Astrocyte of the hippocampus (primary cell): ENCODE data around the gene CLSTN1.
"Not testable (repeated sequence)": the region's sequence is repeated elsewhere in the genome, so short reads cannot be mapped to it uniquely, and the experiment has no call there.

Source experiments
- DNase-seq: peaks from one replicate; pipeline ENCODE4 v3.0.0; 2011; ENCODE audit warnings: low read depth, low spot score

The CLSTN1 gene

DNA sequence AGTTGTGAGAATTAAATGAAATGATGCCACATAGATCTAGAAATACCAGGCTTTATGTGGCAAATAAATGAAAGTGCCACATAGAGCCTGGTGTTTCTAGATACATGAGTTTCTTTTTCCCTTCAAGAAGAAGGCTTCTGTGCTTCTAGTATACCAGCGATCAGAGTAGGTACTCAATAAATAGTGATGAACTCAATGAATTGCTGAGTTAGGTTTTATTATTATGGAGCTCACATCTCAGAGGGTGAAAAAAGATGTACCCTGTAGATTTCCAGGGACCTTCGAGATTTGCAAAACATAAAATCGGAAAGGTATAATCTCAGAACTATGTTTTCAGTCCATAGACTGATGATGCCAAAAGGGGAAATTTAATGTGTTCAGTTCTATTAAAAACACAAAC, 2.3 kb upstream of the CLSTN1 start:
- DNase-seq = no peak

DNA sequence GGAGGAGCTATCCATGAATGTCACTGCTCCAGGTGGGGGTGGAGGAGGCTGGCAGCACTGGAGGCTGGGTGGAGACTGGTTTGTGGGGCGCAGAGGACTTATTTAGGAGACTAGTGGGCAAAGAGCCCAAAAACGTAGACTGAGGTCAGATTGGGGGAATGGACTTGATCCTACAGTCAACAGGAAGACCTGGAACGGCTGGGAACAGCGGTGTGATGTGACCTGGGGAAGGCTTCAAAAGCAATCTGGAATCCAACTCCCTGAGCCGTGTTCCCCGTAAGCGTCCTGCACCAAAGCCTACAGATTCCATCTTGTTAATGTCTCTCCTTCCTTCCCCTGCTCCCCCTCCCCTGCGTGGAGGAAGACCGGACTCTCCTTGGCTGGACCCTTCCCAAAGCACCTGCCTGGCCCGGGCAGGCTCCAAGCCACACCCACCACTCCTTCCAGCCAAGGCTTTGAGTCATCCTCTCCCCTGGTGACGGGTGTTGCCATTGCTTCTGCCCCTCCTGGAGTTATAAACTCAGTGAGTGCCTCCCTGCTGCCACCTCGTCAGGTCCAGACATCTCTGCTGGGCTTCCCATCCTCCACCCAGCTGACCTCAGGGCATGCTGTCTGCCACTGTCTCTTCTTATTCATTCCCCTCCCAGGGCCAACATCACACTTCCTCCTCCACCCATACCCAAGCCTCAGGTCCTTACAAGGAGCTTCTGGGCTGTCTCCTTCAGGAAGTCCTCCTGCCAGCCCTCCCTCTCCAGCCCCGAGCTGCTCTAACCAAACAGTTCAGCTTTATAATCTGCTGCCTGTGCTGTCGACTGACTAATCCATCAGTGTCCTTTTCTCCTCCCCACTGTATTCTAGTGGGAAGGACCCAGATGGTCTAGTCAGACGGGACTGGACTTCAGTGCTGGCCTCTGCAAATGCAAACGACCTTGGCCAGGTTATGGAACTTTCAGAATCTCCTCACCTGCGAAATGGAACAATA, 1.6 kb upstream of the CLSTN1 start:
- peak; percentile 82 for DNase-seq

GRCh38 chr1:9824702-9825089, 931 bp upstream of the CLSTN1 start:
- DNase-seq = no peak

- DNase-seq = no peak
Observed at GRCh38 chr1:9823693-9823942, 147 bp downstream of the CLSTN1 start.

GRCh38 chr1:9822897-9823692, 670 bp downstream of the CLSTN1 start:
- peak; percentile 40 for DNase-seq

- no peak for DNase-seq
Observed at GRCh38 chr1:9822490-9822889, 1.3 kb downstream of the CLSTN1 start.

DNA sequence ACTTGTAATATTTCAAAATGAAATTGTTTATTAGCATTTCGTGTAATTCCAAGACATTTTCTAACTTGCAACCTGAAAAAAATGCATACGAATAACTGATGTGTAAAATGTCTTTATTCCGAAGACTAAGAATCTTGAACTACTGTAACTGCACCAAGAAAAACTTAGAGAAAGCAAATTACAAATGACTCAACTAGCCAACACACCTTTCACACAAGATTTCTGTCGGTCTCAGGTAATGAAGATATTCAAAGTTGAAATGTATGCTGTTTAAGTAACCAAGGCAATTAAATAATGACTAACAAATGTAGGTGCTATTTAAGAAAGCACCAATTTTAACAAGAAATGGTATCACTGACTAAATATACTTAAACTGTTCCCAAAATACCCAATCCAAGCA, 2.1 kb downstream of the CLSTN1 start:
- no peak for DNase-seq

- DNase-seq = no peak
Observed at GRCh38 chr1:9820521-9820920, 3.2 kb downstream of the CLSTN1 start.

GRCh38 chr1:9817734-9818133, 6.0 kb downstream of the CLSTN1 start:
- no peak for DNase-seq

DNA sequence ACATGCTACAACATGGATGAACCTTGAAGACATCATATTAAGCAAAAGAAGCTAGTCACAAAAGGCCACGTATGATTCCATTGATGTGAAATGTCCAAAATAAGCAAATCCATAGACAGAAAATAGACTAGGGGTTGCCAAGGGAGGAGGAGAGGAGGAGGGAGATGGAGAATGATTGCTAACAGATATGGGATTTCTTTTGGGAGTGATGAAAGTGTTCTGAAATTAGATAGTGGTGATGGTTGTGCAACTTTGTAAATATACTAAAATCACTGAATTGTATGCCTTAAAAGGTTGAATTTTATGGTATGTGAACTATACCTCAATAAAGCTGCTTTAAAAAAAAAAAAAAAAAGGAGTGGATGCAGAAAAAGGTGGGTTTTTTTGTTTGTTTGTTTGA, 7.6 kb downstream of the CLSTN1 start:
- DNase-seq = no peak

- no peak for DNase-seq
Observed at GRCh38 chr1:9815150-9815549, 8.6 kb downstream of the CLSTN1 start.

- no peak for DNase-seq
Observed at GRCh38 chr1:9814619-9815018, 9.1 kb downstream of the CLSTN1 start.

GRCh38 chr1:9811239-9811966, 12.4 kb downstream of the CLSTN1 start:
- DNase-seq = no peak

DNA sequence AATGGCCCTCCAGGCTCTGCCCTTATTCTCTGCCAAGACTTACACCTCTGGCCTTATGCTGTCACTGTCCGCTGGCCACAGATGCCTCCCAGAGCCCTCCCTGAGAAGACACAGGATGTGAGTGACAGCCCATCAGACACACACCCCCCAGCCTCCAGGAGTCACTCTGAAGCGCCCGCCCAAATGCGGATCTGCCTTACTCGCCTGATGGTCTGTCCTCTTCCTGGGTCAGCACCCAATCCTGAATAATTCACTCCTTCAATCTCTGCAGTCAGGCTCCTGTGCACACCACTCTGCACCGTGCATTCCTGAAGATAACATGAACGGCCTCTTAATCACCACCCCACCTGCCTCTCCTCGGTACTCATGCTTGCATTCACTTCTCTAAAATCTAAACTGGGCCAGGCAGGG, 14.7 kb downstream of the CLSTN1 start:
- peak; percentile 23 for DNase-seq

GRCh38 chr1:9808459-9808858, 15.3 kb downstream of the CLSTN1 start:
- no peak for DNase-seq

DNA sequence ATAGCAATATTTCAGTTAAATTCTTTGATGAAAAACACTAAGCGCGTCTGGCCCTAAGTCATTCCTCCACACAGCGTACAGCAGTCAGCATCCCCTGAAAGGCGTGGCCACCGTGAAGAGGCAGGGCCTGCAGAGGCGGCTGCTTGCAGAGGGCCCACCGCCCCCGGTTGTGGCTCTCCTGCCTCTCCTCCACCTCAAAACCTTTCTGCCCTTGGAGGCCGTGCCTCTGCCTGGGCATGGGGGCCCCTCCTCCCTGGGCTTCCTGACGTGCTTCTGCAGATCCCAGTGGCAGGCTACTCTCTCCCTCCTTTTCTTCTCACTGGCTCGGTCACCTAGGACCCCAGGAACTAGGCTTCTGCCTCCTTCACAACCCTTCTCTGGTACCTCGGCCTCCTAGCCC, 16.2 kb downstream of the CLSTN1 start:
- DNase-seq = no peak

- DNase-seq = not testable (repeated sequence)
Observed at GRCh38 chr1:9805972-9806371, 17.8 kb downstream of the CLSTN1 start.

- DNase-seq = no peak
Observed at GRCh38 chr1:9805006-9805508, 18.7 kb downstream of the CLSTN1 start.

- DNase-seq = not testable (repeated sequence)
Observed at GRCh38 chr1:9803003-9803918, 20.5 kb downstream of the CLSTN1 start.

DNA sequence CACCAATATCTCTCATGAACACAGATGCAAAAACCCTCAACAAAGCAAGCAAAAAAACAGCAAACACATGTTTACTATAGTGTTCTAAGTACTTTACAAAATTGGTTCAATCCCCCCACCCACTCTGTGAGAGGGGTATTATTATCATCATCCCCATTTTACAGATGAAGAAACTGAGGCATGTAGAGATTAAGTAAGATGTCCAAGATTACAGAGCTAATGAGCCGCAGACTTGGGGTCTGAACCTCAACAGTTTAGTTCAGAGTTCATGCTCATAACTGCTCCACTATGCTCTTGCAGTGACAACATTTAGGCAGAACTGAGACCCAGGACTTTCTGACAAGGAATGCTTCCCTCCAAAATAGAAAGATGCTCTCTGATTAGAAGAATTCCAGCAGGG, 21.9 kb downstream of the CLSTN1 start:
- no peak for DNase-seq
